T-helper 22 cell (primary cell): ENCODE results near the gene TSHZ2.
"Not testable (repeated sequence)": the region's sequence is repeated elsewhere in the genome, so short reads cannot be mapped to it uniquely, and the experiment has no call there.

Experiments used
- DNase-seq: peaks from one replicate; pipeline ENCODE4 v3.0.0-alpha.2; 2020; ENCODE audit warnings: low read depth

The TSHZ2 gene

DNA sequence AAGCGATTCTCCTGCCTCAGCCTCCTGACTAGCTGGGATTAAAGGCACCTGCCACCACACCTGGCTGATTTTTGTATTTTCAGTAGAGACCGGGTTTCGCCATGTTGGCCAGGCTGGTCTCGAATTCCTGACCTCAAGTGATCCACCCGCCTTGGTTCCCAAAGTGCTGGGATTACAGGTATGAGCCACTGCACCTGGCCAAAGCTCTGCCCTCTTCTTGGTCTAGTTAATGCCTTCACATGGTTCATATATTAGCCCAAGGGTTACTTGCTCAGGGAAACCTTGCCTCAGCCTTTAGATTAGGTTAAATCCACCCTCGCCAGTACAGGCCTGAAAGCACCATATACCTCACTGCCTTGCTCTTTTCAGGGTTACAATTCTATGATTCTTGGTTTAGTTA lies 26.1 kb downstream of the TSHZ2 start:
- DNase-seq = no peak

DNA sequence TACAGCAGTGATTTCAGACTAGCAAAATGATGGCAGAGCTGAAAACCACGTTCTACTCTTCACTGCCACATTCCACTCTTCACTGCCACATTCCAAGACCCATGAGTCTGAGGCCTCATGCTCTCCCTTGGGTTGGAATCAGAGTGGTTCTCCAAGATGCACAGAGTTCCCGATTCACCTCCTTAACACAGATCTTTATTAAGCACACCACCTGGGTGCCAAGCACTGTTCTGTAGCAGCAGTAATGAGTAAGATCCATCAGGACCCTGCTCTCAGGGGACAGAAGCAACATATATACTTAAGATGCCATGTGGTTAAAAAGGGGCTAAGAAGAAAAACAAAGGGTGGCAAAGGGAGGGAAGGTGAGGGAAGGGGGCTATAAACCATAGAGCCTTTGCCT lies 26.9 kb downstream of the TSHZ2 start:
- DNase-seq = no peak

DNA sequence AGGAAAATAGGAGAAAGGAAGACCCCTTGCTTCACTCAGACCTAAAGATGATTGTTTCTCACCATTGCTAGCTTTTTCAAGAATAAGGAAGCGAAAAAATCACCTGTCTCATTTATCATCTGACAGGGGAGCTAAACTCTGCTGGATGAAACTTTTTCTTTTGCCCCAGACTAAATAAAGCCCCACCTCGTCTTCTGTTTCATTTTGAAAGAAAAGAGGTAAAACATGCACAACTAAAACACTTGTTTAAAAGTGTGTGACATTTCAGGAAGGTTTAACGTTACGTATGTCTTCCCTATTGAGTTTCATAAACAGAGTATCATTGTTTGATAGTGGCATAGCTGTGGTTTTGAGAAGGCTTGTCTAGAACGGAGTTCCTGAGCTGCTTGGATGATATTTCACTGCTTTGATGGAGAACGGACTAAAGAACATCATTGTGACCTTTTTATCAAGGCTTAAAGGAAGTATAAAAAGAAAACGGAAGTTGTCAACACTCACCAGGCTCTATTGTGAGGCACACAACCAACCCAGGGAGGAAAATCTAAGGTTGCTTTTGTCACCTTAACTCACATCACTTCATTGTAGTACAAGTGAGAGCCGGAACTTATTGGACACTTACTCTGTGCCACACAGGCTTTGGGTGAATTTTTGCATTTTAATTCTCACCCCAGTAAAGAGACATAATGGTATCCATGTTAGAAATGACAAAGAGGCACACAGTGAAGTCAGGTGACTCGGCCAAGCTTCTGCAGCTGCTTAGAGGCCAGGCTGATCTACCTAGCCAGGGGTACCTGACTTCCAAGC lies 29.5 kb downstream of the TSHZ2 start:
- DNase-seq = no peak

DNA sequence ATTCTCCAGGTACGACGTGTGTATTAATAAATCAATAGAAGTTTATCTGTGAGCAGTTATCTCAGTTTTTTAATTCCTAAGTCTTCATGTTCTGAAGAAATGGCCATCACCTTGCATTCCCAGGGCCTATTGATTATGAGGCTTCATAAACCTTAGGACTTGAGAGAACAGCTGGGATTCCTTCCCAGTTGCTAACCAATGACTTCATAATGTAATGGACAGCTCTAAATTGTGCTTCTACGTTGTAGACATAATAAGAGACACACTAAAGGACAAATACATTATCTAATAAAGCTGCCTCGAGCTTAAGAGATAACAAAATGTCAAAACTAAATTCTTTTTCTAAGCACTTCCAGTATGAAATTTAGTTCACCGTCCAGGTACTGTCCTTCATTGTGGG lies 30.6 kb downstream of the TSHZ2 start:
- DNase-seq = no peak

DNA sequence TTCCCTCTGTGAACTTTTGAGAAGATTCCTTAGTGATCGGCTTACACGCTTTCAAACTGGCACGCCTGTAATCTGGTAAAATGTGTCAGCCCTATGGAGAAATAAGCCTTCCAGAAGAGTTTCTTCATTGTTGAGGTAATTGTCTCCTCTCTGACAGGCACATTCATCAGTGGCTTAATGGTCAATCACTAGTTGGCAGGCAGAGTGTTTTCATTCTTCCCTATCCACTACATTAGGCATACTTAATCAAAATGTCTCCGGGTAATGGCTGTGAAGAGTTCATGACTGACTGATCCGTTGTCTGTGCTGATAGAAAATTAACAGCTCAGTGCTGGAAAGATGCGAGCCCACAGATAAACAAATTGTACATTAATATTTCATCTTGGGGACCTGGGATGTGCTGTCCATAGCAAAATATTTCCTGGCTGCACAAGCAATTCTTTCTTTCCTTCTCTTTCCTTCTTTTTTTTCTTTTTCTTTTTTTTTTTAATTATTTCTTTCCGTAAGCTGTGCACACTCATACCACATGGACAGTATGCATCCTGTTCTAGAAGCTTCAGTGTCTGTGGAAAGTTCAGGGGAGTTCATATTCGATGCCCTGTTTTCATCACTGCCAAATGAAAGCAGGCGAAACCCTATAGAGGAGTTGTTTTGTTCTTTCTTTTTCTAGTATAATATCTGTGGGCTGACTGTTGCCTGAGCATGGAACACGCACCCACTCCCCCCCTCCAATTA lies 31.4 kb downstream of the TSHZ2 start:
- DNase-seq = no peak

DNA sequence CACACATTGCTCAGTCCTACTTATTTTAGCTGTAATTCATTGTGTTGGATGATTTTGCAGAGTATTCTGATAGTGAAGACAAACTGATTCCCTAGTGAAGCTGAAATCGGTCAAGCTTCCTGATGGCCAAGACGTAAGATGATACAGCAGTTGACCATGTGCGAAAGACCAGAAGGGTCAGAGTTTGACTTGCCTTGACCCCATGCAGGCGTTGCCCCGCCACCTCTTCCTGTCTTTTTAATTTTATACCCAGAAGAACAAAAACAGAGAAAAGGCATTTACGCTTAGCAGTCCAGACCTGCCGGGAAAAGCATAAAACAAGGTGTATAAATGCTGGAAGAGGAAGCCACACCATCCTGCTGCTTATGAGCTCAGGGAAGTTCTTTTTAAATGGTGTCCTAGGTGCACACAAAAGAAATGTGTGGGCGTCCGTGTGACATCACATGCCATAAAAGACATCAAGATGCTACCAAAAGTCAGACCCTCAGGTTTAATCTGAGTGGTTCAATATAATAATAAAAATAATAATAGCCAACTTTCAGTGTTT lies 32.2 kb downstream of the TSHZ2 start:
- DNase-seq = no peak

DNA sequence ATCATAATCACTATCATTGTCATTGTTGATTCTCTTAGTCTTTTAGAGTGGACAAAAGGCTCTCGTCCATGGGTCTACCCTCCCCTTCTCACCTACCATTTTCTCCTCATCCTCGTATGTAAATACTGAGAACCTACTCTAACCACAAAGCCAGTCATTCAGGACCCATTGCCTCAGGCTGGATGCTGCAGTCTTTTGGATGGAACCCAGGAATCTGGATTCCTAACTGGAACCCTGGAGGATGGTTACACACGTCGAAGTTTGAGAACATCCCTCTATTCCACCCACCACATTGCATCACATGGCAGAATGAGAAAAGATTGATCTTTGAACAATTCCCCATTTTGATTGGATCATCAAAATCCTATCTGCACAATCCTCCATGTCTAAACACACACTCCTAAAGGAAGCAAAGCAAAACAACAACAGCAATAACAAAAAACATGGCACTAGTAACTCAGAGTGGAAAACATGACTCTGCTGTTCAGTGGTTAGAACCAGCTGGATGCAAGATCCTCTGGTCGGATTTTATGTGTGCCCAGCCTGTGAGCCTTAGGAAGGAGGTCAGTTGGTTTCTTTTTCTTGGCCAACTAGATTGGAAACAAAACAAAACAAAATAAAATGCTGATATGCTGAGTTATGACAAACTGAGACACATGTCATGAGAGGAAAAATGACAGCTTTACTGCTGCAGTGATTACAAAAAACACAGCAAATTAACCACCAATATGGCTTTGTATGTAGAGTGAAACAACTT lies 38.0 kb downstream of the TSHZ2 start:
- DNase-seq = no peak

DNA sequence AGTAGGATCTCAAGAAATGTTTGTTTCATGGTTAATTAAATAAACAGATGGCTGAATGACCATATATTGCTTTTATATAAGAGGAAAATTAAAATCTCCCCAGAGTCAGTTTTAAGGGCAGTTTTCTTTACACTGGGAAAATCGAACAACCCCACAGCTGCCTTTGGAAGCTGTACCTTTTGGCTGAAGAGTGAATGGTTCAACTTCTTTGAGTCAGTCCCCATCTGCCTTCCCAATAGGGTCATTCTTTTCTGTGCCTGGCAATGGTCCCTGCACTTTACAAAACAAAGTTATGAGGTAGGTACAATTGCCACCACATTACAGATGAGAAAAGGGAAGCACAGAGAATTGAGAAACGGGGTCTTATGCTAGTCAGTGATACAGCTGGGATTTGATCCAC lies 39.5 kb downstream of the TSHZ2 start:
- no peak for DNase-seq

DNA sequence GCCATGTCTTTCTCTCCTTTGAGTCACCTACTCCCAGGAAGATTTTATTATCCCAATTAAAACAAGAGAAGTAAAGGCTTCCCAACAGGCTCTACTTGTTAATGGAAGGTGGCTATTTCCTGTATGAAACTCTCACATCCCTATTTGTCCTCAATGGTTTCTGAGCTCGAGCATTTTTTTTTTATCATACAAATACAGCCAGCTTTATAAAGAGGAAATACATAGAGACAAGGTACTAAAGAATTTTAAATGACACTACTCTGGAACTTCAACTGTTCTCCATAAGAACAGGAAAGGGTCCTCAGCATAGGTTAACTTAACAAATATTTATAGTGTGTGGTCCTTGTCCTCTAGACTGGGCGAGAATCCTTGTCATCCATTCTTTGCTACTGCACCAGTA lies 41.0 kb downstream of the TSHZ2 start:
- no peak for DNase-seq

DNA sequence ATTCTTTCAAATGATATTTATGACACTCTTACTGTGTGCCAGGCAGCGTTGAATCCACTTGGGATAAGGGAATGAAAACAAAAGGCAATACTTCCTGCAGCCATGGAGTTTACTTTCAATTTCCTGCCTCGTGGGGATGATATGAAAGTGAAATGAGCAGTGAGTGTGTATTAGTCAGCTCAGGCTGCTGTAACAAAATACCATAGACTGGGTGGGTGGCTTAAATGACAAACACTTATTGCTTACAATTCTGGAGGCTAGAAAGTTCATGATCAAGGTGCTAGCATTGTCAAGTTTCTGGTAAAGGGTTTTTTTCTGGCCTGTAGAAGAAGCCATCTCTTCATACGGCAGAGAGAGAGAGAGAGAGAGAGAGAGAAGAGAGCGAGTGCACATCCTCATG lies 41.7 kb downstream of the TSHZ2 start:
- no peak for DNase-seq

DNA sequence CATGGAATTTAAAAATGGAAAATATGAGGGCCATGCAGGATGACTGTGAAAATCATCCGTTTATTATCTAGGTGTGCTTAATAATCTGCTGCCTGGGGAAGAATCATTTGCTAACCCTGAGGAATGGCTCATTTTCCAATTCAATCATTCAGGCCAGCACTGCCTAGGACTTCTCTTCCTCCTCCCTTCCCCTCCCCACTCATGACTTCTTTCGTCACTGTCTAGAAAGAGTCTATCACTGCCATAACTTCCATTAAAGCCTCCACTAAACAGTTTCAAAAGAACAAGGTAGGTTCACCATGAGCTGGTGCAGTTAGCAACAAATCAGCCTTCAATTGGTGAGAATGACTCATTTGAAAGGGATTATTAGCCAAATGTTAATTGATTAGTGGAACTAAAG lies 43.9 kb downstream of the TSHZ2 start:
- DNase-seq = no peak

DNA sequence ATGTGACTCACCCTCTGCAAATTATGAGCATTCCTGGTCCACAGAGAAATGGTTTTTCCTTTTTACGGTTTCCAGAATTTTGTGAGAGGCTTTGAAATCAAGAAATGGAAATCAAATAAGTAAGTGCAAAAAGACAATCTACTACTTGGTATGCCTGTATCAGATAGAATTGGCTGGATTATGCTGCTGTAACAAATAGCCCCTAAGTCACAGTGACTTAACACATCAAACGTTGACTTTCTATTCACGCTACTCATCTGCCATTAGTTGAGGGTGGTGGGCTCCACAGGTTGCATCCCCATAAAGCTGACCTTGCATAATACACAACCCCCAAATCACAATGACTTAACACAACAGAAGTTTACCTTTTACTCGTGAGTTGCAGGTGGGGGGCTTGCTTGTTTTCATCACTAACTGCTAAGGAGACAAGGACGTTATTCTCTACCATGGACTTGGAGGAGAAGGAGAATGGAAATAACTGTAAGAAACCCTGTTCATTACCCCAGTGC lies 44.4 kb downstream of the TSHZ2 start:
- no peak for DNase-seq

DNA sequence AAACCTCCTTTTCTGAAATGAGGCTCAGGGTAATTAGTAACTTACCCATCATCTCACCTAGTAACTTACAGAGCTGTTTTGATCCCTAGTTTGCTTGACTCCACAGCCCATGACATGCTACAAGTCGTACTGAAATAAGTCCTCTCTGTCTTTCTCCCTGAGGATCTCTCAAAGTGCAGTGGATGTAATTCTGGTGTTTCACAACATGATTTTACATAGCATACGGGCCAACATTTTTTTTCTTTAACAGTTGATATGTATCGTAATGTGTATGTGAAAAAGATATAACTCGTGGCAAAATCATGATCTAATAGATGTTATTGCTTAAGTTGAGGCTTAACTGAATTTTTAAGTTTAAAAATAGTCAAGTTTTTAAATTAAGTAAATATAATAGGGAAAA lies 45.0 kb downstream of the TSHZ2 start:
- no peak for DNase-seq

DNA sequence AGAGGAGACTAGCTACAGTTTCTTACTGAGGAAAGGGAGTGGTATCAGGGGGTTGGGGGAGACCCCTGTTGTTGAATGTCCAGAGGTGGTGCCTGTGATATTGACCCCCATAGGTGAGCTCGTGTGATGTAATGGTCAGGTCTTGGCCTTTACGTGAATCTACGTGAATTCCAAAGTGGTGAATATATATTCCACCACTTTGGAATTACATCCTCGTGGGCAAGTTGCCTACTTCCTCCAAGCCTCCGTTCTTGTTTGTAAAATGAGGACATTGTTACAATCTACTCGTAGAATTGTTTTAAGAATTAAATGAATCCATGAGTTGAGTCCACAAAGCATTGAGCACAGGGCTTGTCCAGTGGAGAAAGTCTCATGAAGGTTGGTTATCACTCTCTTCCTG lies 47.3 kb downstream of the TSHZ2 start:
- no peak for DNase-seq

DNA sequence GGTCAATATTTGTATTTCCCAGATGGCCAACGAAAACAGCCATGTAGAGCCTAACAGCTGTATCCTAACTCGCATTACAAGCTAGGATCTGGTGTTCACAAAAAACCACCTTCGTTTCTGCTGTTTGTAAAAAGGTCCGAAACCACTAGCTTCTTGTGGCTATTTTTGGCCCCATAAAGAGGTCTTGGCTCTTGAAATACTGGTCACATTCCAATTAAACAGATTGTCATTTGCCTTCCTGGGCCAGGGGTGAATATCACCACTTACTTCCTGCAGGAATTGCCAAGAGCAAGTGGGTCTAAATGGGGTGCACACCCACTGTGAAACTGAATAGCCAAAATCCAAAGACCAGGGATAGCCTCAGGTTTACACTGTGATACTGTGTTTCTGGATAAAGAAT lies 48.2 kb downstream of the TSHZ2 start:
- DNase-seq = no peak

DNA sequence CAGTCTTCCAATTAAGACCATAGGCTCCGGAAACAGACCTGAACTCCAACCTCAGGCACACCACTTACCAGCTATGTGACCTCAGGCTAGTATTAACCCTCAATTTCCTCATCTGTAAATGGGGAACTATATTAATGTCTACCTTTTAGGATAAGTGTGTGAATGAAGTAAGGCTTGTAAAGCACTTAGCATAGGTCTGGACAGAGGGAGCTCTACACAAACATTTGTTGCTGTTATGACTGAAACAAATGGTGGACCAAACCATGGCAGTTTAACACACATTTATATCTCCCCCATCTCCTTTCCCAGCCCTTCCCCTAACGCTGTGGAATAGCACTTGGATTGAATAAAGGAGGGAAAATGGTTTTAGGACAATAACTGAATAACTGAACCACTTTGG lies 48.7 kb downstream of the TSHZ2 start:
- DNase-seq = no peak

DNA sequence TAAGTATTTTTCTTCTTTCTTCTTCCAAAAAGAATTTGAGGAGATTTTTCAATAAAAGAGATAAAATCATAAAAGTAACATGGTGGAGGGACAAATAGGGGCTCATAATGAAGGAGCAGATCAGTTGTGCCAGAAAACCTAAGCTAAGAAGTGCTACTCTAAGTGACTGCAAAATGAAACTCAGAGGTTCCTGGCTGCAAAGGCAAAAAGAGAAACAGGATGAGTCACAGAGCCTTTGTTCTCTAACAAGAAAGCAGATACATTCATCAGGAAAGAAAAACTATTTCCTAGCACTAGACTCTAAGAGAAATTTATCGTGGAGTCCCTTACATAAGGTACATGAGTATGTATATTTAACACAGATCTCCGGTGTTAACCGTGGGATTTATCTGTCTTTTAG lies 49.8 kb downstream of the TSHZ2 start:
- no peak for DNase-seq

DNA sequence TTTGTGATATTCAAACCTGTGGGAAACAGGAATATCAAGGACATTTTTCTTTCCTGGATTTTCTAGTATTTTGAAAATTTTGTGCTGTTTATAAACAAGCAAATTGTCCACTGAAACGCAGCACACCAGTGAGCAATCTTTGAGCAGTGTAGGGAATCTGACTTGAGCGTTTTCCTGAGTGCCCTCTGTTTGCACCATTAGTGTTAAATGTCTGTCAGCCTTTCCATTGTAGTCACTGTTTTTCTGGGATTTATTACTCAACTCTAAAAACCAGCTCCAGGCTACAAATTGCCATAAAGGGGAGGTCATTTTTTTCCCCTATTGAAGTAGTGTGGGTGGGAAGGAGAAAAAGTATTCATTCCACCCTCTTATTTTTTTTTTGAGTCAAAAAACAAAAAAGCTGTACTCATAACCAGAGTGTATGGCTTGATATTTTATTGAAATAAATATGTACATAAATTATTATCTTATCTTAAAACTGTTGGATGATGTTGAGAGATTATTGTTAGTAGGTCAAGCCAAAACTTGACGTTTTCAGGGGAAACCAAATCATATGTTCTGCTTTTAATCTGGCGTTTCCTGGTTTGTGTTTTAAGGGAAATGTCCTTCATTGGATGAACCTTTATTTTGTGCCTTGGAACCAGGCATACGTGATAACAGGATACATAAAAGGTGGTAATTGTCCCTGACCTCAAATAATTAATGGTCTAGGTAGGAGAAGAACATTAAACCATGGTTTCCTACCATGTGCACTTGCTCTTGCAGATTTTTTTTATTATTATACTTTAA lies 51.8 kb downstream of the TSHZ2 start:
- no peak for DNase-seq

DNA sequence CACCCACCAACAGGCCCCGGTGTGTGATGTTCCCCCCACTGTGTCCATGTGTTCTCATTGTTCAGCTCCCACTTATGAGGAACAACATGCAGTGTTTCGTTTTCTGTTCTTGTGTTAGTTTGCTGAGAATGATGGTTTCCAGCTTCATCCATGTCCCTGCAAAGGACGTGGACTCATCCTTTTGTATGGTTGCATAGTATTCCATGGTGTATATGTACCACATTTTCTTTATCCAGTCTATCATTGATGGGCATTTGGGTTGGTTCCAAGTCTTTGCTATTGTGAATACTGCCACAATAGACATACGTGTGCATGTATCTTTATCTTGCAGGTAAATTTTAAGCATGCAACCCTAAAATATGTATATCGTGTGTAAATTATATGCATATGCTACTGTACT lies 52.5 kb downstream of the TSHZ2 start:
- not testable (repeated sequence) for DNase-seq

DNA sequence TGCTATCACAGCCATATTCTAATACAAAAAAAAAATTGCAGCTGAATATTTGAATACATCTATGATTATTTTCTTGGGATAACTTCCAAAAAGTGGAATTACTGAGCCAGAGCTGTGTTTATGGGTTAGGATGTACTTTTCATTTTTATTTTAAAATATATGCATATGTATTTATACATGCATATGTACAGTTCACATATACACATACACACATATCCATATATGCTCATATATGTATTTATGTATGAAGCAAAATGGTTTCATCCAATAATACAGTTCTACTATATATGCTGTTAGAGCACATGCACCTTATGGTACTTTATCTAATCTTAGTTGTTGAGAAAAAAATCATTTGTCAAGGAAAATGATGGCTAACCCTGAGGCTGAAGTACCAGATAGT lies 54.9 kb downstream of the TSHZ2 start:
- no peak for DNase-seq

DNA sequence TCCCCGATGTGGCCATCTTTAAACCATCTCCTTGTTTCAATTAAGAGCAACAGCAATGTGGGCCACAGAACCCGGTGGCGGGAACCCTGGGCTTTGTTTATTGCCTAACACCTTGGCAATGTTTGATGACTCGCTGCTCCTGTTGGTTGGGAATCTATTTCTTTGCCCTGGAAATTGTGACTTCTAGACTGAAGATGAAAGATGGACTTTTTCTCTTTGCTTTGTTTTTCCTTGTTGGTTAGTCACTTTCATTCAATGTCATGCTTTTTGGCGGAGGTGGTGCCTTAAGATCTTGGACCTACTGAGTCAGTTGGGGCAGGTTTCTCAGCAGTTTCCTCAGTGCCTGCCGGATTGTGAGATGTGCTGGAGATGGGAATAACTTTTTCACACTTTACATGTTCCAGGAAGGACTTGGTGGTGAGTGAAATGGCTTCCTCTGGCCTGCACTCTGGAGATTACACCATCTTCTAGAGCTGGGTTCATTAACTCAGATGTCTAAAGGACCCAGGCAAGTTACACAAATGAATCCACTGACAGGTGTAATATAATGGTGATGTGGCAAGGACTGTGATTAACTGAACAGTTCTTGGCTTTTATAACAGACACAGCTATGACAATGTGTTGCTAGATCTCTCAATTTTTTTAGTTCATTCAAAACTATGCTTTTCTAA lies 56.3 kb downstream of the TSHZ2 start:
- no peak for DNase-seq
